Ishikawa (cell line): ENCODE data around the gene SNED1.

Source experiments
- CEBPB ChIP-seq: IDR thresholded peaks from 2 replicates; pipeline ENCODE4 v1.6.1; 2012
- CREB1 ChIP-seq: IDR thresholded peaks from 2 replicates; pipeline ENCODE4 v1.6.1; 2012; ENCODE audit warnings: low read depth
- EGR1 ChIP-seq: IDR thresholded peaks from 2 replicates; pipeline ENCODE4 v1.6.1; 2012
- EP300 ChIP-seq: IDR thresholded peaks from 2 replicates; pipeline ENCODE4 v1.6.1; 2012; ENCODE audit warnings: borderline replicate concordance
- FOXM1 ChIP-seq: IDR thresholded peaks from 2 replicates; pipeline ENCODE4 v1.6.1; 2012; ENCODE audit warnings: low read depth, borderline replicate concordance
- NFIC ChIP-seq: IDR thresholded peaks from 2 replicates; pipeline ENCODE4 v1.6.1; 2012
- RAD21 ChIP-seq: IDR thresholded peaks from 2 replicates; pipeline ENCODE4 v1.6.1; 2012; ENCODE audit warnings: low read depth
- REST ChIP-seq: IDR thresholded peaks from 2 replicates; pipeline ENCODE4 v1.6.1; 2012; ENCODE audit warnings: low read depth, mild to moderate bottlenecking
- TAF1 ChIP-seq: IDR thresholded peaks from 2 replicates; pipeline ENCODE4 v1.6.1; 2012; ENCODE audit warnings: low read depth, mild to moderate bottlenecking
- TCF12 ChIP-seq: IDR thresholded peaks from 2 replicates; pipeline ENCODE4 v1.6.1; 2012; ENCODE audit warnings: low read depth
- TEAD4 ChIP-seq: IDR thresholded peaks from 2 replicates; pipeline ENCODE4 v1.6.1; 2012
- YY1 ChIP-seq: IDR thresholded peaks from 2 replicates; pipeline ENCODE4 v1.6.1; 2012; ENCODE audit warnings: low read depth
- ZBTB7A ChIP-seq: IDR thresholded peaks from 2 replicates; pipeline ENCODE4 v1.6.1; 2012; ENCODE audit warnings: low read depth
- TF ChIP-seq, protein P1 (sequence below): IDR thresholded peaks from 2 replicates; pipeline ENCODE4 v1.6.1; 2012
- TF ChIP-seq, protein P2 (sequence below): IDR thresholded peaks from 2 replicates; pipeline ENCODE4 v1.6.1; 2012

SNED1 gene

GRCh38 chr2:241067501-241068135 is 69.2 kb downstream of the SNED1 start:
- no peak for TF ChIP-seq REST
- TF ChIP-seq EP300: no peak
- TF ChIP-seq CEBPB: no peak
- no peak for TF ChIP-seq TEAD4
- TF ChIP-seq NFIC: no peak
- TF ChIP-seq ZBTB7A: no peak
- no peak for TF ChIP-seq TAF1
- no peak for TF ChIP-seq EGR1
- TF ChIP-seq, protein P1, sequence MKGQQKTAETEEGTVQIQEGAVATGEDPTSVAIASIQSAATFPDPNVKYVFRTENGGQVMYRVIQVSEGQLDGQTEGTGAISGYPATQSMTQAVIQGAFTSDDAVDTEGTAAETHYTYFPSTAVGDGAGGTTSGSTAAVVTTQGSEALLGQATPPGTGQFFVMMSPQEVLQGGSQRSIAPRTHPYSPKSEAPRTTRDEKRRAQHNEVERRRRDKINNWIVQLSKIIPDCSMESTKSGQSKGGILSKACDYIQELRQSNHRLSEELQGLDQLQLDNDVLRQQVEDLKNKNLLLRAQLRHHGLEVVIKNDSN: no peak
- TF ChIP-seq RAD21: no peak
- no peak for TF ChIP-seq YY1
- TF ChIP-seq FOXM1: no peak
- TF ChIP-seq TCF12: no peak
- TF ChIP-seq, protein P2, sequence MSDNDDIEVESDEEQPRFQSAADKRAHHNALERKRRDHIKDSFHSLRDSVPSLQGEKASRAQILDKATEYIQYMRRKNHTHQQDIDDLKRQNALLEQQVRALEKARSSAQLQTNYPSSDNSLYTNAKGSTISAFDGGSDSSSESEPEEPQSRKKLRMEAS: no peak
- no peak for TF ChIP-seq CREB1

GRCh38 chr2:241068136-241068941 is 69.9 kb downstream of the SNED1 start:
- TF ChIP-seq CEBPB (no peak), FOXM1 (no peak), TAF1 (no peak), TEAD4 (no peak), EGR1 (no peak), ZBTB7A (no peak), YY1 (no peak), REST (no peak), EP300 (no peak), CREB1 (no peak), TCF12 (no peak), RAD21 (no peak), NFIC (no peak)
- TF ChIP-seq, protein P1: no peak
- TF ChIP-seq, protein P2: no peak

DNA sequence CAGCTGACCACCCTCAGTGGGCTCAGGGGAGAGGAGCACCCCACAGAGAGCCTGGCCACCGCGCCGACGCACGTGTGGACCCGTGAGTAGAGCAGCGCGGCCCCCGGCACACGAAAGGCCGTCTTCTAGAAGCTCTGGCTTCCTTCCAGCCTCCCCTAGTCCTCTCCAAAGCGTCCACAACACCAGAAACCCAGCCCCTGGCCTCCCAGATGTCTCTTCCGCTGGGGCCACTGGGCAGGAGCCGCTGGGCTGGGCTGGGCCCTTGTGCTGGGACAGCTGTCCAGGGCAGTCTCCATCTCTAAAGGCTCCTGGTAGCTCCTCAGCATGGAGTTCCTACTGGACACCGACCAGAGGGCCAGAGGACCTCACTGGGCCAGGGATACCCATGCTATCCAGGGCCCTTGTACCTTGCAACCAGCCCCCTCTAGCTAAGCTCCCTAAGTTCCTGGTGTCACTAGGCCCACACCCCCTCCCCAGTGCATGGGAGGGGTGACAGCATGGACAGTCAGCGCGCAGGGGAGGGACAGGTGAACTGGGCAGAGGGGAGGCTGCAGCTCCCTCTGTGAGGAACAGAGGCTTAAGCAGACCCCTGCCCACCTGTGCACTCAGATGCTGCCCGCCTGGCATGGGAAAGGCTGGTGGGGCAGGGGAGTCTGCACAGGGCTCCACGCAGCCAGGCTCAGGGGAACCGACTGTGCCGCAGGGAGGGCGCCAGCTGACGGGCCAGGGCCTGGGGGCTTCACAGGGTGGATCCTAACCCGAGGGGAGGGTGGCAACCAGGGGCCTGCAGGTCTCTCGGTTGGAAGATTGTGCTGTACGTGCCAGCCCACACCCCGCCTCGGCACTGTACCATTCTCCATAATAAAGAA is 70.8 kb downstream of the SNED1 start:
- TF ChIP-seq FOXM1 (no peak), CEBPB (no peak), CREB1 (no peak), ZBTB7A (no peak), REST (no peak), YY1 (no peak), EGR1 (no peak), TAF1 (no peak), RAD21 (no peak), TCF12 (no peak), TEAD4 (no peak), EP300 (no peak), NFIC (no peak)
- TF ChIP-seq, protein P1: no peak
- TF ChIP-seq, protein P2: no peak
